OCI-LY1 (cell line): ENCODE measurements around the gene ACTG1.

Experiments used
- CTCF ChIP-seq: fragments of 200-600 bp; sonication (generic), shearing (Covaris generic); IDR thresholded peaks from 2 replicates; pipeline ENCODE4 v1.5.1; 2017; ENCODE audit warnings: mild to moderate bottlenecking, antibody characterized with exemption, low read length, moderate library complexity, mixed read lengths
- EZH2 ChIP-seq: fragments of 200-600 bp; sonication (generic), shearing (Covaris generic); IDR thresholded peaks from 2 replicates; pipeline ENCODE4 v1.8.0; 2017; ENCODE audit warnings: borderline replicate concordance, mixed run types, mild to moderate bottlenecking, antibody characterized with exemption, low read length, moderate library complexity, mixed read lengths

GRCh38 chr17:81510785-81511553 is 1.6 kb downstream of the ACTG1 start:
- TF ChIP-seq CTCF, result no peak
- TF ChIP-seq EZH2, result no peak
